CD1c-positive myeloid dendritic cell (primary cell): ENCODE results near the gene LRRC56.

ENCODE experiments used
- DNase-seq: peaks from one replicate; pipeline ENCODE4 v3.0.0-alpha.2; 2016; ENCODE audit errors: extremely low spot score

The LRRC56 gene

DNA sequence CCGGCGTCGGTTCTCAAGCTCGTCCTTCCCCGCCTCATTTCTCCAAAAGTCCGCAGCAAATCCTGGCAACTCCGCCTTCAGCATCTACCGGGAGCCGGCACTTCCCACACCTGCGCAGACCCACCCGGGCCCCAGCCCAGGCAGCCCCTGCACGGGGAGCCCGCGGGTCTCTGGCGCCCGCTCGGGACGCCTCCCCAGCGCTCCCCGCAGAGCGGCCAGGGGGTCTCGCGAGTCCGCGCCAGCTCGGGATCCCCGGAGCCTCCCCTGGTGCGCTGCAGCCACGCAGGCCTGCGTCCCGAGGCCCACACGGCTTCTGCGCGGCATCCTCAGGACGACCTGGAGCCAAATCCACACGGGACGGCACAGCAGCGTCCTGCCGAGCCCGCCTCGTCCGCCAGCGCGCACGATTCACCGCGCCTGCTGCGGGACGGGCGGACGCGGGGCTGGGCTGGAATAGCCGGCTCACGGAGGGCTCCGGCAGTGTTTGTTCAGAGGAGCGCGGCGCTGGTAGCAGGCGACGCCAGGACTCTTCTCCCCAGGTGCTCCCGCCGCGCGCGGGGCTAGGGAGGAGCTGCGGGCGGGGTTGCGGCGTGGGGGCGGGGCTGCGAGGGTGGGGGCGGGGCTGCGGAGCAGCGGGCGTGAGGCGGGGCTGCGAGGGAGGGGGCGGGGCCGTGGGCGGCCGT lies 38.1 kb downstream of the LRRC56 start:
- DNase-seq = peak; percentile 79

DNA sequence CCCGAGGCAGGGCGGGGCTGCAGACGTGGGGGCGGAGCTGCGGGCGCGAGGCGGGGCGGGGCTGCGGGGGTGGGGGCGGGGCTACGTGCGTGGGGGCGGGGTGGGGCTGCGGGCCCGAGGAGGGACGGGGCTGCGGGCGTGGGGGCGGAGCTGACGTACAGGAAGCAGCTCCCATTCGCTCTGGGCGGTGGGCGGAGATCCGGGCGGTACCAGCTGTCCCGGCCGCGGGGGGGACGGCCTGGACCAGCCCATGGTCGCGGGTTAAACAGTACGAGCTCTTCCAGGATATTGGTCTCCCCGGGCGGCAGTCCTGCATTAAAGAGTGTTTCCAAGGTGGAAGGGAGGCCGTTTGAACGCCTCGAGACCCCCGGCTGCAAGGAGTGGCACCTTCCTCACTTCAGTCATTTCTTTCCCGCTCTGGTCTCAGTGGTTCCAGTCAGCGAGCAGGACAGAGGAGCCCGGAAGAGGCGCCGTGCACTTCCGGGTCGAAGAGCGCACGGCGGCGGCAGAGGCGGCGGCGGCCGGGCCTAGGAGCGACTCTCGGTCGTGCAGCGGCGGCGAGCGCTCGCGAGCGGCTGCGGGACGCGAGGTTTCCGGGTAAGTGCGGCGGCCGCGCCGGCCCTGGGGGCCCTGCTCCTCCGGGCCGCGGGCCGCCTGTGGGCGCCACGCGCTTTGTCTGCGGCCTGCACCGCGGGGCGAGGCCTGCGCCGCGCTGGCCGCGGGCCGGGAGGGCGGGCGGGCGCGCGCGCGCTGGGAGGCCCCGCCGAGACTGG lies 38.9 kb downstream of the LRRC56 start, which contains the start of gene PHRF1:
Gene PHRF1 (plus strand): TSS at position 475 of the 773 bp plus-strand sequence. CDS start 5,043 bp downstream, outside the sequence.
- DNase-seq = peak; percentile 94

DNA sequence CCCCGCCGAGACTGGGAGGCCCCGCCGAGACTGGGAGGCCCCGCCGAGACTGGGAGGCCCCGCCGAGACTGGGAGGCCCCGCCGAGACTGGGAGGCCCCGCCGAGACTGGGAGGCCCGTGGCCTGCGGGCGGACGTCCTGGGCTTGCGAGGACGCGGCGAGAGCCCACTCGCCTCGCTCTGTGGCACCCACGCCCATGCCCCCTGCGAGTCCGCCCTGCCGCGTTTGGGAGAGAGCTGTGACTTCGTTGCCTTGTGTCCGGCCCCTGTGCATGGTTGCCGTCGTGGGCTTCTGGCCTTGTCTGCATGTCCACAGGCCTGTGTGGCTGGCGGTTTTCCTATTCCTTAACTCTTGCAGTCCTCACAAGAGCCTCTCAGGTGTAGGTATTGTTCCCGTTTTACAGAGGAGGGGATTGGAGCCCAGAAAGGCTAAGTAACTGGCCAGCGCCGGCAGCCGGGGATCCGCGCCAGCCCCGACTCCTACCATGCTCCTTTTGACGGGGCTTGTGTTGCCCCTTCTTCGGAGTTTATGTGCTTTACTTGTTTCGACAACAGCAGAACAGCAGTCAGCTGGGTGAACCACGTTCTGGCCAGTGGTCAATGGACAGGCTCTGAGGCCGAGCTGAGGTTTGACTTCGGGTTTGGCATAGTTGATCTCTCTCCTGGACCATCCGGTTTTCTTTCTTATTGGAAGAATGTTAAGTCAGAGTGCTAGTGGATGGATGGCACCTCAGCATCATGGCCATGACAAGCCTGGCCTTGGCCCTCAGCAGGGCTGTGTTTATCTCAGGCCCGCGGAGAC lies 39.7 kb downstream of the LRRC56 start:
- no peak for DNase-seq

DNA sequence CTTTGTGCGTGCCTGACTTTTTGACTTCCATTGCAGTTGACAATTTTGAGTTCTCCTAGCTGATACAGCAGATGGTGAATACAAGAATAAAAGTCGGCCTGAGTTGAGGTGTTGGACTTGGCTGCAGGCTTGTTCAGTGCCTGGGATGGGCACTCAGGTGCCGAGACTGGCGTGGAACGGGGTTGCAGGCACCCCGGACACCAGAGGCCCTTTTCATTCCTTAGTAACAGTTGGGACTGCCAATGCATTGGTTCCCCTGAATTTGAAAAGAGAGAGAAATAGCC lies 40.2 kb downstream of the LRRC56 start:
- DNase-seq = no peak

DNA sequence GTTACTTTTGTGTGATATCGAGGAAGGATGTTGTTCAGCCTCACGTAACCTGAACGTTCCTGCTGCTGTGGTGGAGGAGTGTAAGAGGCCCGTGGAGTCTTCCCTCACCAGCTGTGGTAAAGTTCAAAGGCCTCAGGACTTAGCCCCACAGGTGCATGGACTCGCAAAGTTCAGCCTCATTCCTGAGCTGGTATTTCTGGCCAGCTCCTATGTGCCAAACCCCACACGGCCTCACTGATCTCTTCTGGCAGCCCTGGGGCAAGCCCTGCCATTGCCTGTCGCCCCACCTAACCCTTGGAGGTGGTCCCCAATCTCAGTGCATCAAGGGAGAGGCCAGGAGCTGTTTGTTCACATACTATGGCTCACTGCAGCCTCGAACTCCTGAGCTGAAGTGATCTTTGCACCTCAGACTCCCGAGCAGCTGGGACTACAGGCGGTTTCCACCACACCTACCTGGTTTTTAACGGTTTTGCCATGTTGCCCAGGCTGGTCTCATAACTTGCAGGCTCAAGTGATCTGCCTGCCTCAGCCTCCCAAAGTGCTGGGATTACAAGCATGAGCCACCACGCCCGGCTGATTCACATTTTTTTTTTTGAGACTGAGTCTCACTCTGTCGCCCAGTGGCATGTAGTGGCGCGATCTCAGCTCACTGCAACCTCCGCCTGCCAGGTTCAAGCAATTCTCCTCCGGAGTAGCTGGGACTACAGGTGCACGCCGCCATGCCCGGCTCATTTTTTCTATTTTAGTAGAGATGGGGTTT lies 41.1 kb downstream of the LRRC56 start:
- no peak for DNase-seq

DNA sequence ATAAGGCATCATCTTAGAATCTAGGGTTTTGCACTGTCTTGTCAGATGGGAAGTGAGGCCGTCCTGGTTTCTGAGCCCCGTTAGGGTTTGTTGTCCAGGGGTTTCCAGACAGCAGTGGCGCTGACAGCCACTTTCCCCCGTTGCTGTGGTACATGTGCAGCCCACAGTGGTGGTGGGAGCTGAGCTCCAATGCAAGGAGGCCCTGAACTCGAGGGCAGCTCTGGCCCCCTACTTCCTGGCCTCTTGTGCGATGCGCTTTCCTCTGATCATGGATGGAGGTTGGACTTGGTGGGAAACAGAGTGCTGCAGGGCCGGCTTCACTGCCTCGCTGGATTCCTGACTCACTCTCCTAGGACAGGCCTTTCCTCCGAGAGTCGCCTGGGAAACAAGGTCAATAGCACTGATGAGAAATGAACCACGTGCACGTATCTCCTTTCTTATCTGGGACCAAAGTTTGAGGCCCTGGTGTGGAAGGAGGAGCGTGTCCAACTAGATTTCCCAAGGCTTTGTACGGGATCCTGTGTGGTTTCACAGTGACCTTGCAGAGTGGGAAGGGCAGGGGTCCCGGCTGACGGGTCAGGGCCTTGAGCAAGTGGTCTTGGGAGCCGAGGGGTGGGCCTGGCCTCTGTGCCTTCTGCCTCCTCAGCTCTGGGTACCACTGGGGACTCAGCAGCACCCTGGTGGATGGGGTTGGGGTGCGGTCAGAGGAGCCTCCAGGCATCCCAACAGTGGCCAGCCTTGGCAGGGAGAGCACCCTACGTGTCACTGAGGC lies 42.7 kb downstream of the LRRC56 start:
- DNase-seq = no peak

DNA sequence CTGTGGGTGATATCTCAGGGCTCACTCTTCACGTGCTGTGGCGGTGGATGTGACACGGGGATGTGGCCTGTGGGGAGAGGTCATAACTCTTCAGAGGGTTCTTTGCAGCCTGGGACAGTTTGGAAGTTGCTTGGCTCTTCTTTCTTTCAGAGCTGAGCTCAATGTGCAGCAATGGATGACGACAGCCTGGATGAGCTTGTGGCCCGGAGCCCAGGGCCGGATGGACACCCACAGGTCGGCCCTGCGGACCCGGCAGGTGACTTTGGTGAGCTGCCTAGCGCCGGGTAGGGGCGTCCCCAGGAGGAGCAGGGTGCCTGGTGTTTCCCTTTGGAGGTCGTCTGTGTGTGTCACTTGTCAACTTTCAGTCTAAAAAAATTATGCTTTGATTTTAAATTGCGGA lies 44.0 kb downstream of the LRRC56 start:
- no peak for DNase-seq

DNA sequence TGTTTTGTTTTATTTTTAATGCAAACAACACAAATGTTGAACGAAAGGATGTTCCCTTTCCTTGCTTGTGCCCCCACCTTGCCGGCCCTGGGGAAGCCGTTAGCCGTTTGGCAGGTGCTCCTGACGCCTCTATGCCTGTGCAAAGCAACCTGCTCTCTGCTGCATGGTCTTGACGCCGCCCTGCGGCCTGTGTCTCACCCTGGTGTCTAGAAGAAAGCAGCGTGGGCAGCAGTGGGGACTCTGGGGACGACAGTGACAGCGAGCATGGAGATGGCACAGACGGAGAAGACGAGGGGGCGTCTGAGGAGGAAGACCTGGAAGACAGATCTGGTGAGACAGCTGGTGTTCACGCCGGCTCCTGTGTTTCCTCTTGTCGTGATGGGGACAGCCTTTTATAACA lies 44.4 kb downstream of the LRRC56 start:
- no peak for DNase-seq

DNA sequence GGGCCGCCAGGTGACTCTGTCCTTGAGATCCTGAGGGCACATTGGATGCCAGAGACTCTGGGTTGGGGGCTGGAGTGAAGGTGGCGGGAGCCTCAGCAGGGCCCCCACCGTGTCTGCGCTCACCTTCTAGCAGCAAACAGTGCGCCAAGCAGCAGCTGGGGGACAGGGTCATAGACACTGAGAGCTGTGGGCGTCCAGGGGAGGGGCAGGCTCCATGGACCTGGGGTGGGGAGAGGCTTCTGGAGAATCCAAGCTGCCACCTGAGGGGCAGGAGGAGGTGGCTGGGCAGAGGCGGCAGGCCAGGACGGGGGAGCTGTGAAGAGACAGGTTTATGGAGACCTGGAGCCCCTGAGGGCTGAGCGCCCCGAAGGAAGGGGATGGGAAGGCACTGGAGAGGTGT lies 47.0 kb downstream of the LRRC56 start:
- no peak for DNase-seq

DNA sequence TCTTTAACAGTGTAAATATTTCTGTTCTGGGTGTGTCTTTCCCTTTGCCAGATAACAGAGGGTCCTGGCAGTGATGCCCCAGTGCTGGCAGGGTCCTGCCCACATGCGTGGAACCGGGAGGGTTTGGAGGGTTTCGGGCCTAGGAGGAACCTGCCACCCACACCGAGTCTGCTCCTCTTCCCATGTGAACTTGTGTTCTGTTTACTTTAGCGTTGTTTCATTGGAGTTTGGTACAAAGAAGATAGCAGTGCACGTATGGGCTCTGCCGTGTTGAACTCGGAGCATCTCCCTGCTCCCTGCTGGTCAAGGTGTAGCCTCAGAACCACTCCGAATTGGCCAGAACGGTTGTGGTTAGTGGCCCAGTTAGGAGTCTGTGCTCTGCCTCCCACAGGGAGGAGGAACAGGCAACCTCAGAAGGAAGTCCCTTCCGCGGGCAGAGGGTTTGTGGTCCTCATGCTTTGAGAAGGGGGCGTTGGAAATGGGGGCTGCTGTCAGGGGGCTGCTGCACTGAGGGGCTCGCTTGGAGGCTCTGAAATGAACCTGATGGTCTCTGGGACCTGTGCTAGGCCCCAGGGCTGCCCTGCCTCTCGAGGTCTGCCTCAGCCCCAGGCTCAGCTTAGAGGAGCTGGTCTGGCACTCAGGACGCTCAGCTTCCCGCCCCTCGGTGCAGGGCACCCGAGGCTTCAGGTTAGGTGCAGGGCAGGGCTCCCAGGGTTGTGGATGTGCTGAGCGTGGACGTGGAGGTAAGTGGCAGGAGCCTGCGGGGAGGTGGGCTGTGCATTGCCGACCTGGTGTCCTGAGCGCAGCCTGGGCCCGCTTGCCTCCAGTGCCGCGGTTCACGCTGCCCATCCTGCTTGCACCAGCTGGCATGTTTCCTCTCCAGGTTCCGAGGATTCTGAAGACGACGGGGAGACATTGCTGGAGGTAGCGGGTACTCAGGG lies 49.3 kb downstream of the LRRC56 start:
- DNase-seq = peak; percentile 58

DNA sequence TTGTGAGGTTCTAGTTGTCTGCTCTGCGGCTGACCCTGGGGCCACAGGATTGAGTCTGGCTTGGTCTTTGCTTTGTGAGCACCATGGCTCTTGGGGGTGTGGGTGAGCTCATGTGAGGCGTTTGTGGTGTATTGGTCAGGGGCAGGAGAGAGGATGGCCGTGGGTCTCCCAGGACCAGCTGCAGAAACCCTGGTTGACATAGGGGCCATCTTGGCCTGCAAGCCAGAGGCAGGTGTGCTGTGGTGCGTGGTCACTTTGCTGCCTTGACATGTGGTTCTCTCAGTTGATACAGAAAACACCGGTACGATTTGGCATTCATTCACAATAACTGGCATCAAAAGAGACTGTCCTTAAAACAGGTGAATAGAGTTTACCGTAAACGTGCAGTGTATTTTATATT lies 50.2 kb downstream of the LRRC56 start:
- no peak for DNase-seq

DNA sequence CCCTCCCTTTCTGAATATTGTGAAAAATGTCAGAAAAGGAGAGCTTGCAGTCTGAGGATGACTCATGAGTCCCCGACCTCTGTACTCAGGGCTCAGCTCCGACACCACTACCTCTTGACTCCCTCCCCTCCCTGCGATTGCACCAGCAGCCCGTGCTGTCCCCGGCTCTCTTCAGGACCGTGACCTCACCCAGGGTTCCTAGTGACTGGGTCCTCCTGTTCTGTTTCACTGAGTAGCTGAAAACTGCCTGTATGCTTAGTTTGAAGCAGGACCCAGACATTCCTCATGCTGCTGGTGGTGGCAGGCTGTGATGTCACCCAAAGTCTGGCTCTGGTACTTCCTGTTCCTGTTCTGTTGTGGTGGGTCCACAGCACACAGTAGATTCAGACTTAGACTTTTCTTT lies 50.7 kb downstream of the LRRC56 start:
- DNase-seq = peak; percentile 90

DNA sequence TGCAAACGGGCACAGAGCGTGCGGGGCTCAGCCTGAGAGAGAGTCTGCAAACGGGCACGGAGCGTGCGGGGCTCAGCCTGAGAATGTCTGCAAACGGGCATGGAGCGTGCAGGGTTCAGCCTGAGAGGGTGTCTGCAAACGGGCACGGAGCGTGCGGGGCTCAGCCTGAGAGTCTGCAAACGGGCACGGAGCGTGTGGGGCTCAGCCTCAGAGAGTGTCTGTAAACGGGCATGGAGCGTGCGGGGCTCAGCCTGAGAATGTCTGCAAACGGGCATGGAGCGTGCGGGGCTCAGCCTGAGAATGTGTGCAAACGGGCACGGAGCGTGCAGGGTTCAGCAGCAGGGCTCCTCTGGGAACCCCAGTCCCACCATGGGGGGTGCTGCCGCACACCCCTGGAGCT lies 52.5 kb downstream of the LRRC56 start:
- no peak for DNase-seq

DNA sequence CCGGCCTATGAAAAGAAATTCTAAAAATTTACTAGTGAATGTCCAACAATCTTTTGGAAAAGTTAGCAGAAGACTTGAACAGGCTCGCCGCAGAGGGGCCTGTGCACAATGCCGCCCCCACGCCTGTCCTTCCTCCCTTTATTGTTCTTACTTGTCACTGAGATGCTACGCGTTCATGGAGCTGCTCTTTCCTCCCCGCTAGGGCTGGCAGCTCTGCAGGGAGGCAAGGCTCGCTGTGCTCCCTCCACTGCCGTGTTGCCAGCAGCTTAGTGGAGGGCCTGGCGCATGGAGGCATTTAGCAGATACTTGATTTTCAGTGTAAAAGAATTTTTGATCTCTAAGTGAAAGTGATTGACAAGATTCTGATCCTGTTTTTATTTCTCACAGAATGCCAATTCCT lies 53.7 kb downstream of the LRRC56 start:
- DNase-seq = no peak

DNA sequence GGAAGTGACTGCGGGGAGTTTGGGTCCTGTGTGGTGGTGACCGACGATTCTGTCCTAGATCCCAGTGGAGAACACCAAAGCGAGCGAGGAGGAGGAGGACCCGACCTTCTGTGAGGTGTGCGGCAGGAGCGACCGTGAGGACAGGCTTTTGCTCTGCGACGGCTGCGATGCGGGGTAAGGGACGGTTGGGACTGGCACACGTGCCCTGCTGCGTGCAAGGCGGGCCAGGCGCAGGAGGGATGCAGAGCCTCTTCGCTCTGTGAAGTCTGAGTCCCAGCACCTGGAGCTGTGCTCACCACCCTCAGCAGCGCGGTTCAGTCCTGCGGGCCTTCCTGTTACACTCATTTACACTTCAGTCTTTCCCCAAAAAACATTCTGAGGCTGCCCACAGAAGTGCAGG lies 55.2 kb downstream of the LRRC56 start:
- no peak for DNase-seq

DNA sequence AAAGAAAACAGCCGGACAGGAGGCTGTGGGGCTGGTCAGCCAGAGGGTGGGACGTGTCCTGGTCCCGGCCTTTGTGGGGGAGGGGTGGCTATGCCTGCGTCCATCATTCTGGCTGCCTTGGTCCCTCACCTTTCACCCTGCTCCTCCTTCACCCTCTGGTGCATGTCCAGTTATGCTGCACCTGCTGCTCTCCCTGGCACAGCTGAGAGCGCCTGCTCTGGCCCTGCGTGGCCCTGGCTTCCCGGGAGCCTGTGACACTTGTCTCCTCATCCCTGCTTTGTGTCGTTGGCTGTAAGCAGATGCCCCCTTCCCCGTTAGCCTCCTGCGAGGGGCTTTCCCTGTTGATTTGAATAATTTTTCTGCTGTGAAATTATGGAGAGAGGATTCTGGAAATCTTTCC lies 55.6 kb downstream of the LRRC56 start:
- DNase-seq = no peak

DNA sequence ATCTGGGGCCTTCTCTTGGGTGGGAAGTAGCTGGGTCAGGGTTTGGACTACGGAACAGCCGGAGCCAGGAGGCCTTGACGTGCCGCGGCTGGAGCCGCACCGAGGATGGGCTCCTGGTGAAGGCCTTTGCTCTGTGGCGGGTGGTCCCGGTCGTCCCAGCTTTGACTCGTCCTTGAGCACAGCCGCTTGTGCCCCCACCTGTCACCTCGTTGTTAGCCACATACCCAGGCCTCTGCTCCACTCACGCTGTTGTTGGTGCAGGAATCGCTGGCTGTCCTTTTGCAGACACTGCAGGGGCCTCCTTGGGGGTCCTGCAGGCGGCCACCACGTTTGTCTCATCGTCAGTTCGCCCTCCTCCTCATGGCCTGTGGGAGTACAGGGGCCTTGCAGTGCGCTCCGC lies 56.0 kb downstream of the LRRC56 start:
- no peak for DNase-seq

DNA sequence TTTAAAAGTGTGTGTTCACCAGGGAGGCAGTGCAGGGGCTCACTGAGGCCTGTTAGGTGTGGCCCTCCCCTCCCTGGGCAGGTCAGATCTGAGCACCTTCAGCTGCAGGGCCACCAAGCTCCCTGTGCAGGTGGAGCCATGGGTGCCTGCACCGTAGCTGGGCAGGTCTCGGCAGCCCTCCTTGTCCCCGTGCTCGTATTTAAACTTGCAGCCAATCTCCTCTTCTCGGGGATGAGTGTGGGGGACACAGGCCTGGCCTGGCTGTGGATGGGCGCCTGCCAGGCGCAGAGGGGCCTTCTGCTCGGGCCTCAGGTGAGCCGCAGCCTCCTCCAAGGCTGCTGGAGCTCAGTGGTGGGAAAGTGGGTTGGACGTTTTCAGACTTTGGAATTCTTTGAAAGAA lies 58.1 kb downstream of the LRRC56 start:
- no peak for DNase-seq

DNA sequence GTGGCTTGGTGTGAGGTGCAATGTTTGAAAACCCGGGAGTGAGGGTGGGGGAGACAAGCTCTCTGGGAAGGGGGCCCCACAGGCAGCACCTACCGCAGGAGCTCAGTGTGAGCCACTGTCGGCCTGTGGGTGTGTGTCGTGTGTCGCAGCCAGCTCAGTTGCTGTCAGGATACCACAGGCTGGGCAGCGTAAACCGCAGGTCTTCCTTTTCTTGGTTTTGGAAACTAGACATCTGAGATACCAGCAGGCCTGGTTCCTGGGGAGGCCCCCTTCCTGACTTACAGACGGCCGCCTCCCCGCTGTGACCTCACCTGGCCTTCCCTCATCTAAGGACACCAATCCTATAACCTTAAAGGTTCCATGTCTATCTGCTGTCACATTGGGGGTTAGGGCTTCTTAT lies 59.0 kb downstream of the LRRC56 start:
- DNase-seq = no peak

DNA sequence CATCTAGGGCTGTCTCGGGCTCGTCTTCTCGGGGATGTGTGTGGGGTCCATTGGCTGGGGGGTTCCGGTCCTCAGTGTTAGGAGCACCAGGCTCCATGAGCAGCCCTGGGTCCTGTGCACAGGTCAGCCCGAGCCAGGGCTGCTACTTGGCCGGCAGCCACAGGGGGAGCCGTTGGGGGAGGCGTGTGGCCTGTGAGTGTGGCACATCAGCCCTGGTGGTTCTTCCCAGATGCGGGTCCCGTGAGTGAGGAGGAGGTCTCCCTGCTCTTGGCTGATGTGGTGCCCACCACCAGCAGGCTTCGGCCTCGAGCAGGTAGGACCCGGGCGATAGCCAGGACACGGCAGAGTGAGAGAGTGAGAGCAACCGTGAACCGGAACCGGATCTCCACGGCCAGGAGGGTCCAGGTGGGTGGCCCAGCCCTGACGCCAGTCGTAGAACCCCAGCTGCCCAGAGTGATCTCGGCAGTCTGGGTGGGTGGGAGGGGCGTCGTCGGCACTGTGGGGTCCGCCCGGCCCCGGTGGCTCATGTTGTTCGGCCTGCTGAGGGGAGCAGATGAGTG lies 59.9 kb downstream of the LRRC56 start:
- DNase-seq = no peak
